Endothelial cell (in vitro differentiated cells): ENCODE data around the gene KCNIP4. TPM values are rescaled to one million over a fixed set of nuclear protein-coding genes. Genes with fewer than 3 reads are reported as not detected.
A peak's percentile ranks its signal among the peaks of the same experiment; 100 is the strongest.

Experiments used
- DNase-seq: peaks from one replicate; pipeline ENCODE4 v3.0.0; 2021; ENCODE audit warnings: low spot score
- H3K27ac Mint-ChIP-seq: one replicate; pipeline ENCODE4 v1.8.0; 2021; ENCODE audit warnings: mixed read lengths, inconsistent platforms; ENCODE audit not compliant: unreplicated experiment
- H3K27me3 Mint-ChIP-seq: one replicate; pipeline ENCODE4 v1.8.0; 2021; ENCODE audit warnings: mild to moderate bottlenecking, moderate library complexity, mixed read lengths, inconsistent platforms; ENCODE audit not compliant: unreplicated experiment
- H3K36me3 Mint-ChIP-seq: one replicate; pipeline ENCODE4 v1.8.0; 2021; ENCODE audit warnings: mild to moderate bottlenecking, low read depth, mixed read lengths, inconsistent platforms; ENCODE audit not compliant: unreplicated experiment
- H3K4me1 Mint-ChIP-seq: one replicate; pipeline ENCODE4 v1.8.0; 2021; ENCODE audit warnings: mild to moderate bottlenecking, mixed read lengths, inconsistent platforms; ENCODE audit not compliant: unreplicated experiment
- H3K4me3 Mint-ChIP-seq: one replicate; pipeline ENCODE4 v1.8.0; 2021; ENCODE audit warnings: mild to moderate bottlenecking, mixed read lengths, inconsistent platforms; ENCODE audit not compliant: unreplicated experiment
- H3K9me3 Mint-ChIP-seq: one replicate; pipeline ENCODE4 v1.8.0; 2021; ENCODE audit warnings: mixed read lengths, inconsistent platforms; ENCODE audit not compliant: unreplicated experiment
- total RNA-seq: library from RNA; stranded (reverse); fragmentation: NEBNext Ultra II Directional; extraction: Animal tissue kit (Norgen Biotek cat#: 25700); gene quantifications from one replicate; pipeline ENCODE4 v1.2.1, GENCODE V29; 2021; ENCODE audit not compliant: unreplicated experiment
- TF ChIP-seq, protein P1 (sequence below): fragments of 200-600 bp; sonication (generic); IDR thresholded peaks from one replicate; pipeline ENCODE4 v1.5.0; 2021; ENCODE audit warnings: antibody characterized with exemption; ENCODE audit not compliant: unreplicated experiment

KCNIP4 gene
- total RNA-seq, 1 donor from 2014 or later, result 0.31 TPM

DNA sequence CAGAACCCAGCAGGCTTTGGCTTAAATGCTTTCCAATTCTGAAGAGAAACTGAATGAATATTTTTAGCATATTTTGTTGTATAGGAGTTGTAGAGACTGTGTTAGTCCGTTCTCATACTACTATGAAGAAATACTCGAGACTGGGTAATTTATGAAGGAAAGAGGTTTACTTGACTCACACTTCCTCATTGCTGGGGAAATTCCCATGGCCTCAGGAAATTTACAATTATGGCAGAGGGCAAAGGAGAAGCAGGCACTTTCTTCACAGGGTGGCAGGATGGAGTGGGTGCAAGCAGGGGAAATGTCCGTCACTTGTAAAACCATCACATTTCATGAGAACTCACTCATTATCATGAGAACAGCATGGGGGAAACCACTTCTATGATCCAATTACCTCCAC is 956.6 kb downstream of the KCNIP4 start:
- no peaks in the 10 kb centered on the region for H3K4me1 Mint-ChIP-seq
- no peak overlapping the region for H3K4me3 Mint-ChIP-seq
- TF ChIP-seq, protein P1, sequence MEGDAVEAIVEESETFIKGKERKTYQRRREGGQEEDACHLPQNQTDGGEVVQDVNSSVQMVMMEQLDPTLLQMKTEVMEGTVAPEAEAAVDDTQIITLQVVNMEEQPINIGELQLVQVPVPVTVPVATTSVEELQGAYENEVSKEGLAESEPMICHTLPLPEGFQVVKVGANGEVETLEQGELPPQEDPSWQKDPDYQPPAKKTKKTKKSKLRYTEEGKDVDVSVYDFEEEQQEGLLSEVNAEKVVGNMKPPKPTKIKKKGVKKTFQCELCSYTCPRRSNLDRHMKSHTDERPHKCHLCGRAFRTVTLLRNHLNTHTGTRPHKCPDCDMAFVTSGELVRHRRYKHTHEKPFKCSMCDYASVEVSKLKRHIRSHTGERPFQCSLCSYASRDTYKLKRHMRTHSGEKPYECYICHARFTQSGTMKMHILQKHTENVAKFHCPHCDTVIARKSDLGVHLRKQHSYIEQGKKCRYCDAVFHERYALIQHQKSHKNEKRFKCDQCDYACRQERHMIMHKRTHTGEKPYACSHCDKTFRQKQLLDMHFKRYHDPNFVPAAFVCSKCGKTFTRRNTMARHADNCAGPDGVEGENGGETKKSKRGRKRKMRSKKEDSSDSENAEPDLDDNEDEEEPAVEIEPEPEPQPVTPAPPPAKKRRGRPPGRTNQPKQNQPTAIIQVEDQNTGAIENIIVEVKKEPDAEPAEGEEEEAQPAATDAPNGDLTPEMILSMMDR, result no peak
- H3K27me3 Mint-ChIP-seq, result peaks cover 2% of the 10 kb centered on the region
- H3K9me3 Mint-ChIP-seq, result no peaks in the 10 kb centered on the region
- no peak for DNase-seq
- H3K27ac Mint-ChIP-seq, result no peak overlapping the region
- H3K36me3 Mint-ChIP-seq, result no peaks in the 10 kb centered on the region

DNA sequence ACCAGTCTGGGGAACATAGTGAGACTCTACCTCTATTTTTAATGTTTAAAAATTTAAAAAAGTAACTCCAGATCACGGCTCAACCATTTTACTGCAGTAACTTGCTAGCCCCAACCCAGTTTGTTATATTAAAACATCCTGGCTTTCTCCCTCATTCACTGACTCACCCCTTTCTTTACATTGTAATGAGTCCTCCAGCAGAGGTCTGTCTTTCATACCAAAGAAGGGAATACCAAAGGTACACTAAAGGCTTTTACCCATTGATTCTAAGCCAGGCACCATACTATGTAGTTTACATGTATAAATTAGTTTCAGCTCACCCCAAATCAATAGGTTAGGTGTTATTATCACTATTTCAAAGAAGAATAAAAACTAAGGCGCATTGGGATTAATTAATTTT is 961.4 kb downstream of the KCNIP4 start:
- Mint-ChIP-seq H3K27me3 (peaks cover 4% of the 10 kb centered on the region), H3K27ac (no peak overlapping the region), H3K4me1 (no peaks in the 10 kb centered on the region), H3K9me3 (no peaks in the 10 kb centered on the region), H3K36me3 (no peaks in the 10 kb centered on the region), H3K4me3 (no peak overlapping the region)
- TF ChIP-seq, protein P1, result no peak
- DNase-seq, result no peak

DNA sequence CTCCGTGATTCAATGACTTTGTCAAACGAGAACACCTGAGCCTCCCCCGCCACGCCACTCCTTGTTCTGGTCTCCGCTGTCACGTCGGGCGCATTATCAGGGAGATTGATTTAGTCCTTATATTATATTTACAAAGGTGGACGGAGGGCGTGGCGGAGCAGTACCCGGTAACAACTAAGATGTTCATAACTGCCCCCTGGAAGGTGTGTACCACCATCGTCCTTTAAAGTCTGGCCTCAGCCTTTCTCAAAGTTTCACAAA is 964.1 kb downstream of the KCNIP4 start:
- Mint-ChIP-seq H3K36me3 (no peaks in the 10 kb centered on the region), H3K4me1 (no peaks in the 10 kb centered on the region), H3K4me3 (no peak overlapping the region), H3K27me3 (peaks cover 4% of the 10 kb centered on the region), H3K27ac (no peak overlapping the region), H3K9me3 (no peaks in the 10 kb centered on the region)
- no peak for DNase-seq
- TF ChIP-seq, protein P1, result no peak

DNA sequence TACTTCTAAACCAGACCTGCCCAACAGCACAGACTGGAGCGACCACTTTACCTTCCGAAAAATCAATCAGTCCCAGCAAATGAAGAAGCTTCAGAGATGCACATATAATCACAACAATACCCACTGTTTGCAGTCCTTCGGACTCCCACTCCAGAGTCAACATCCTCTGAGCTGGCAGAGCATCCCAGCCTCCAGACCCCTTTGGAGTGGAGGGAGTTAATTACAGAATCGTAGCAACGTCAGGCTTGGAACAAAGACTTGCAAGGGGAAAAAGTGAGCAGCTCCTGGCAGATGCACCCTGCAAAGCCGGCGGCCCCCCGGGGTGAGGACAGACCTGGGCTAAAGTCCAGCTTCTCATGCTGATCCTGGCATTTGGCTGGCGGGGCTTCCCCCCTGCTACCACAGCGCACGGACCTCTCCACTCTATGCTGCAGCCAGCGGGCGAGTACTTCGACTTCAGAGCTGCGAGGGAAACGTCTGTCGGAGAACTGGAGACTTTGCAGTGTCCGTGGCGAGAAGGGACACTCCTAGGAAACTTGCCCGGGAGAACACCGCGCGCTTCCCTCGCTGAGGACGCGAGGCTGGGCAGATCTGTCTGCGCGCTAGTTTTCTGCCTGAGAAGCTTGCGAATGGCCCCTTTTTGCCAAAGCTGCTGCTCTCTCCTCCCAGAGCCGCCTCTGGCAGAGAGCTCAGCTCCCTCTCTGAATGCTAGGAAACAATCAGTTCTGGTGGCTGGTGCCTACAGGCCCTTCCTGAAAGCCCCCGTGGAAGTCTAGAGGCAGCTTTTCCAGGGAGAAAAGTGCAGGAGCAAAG is 964.6 kb downstream of the KCNIP4 start:
- no peaks in the 10 kb centered on the region for H3K4me1 Mint-ChIP-seq
- TF ChIP-seq, protein P1, result no peak
- peak; percentile 31 for DNase-seq
- peak overlapping the region; percentile 19 for H3K4me3 Mint-ChIP-seq
- H3K27ac Mint-ChIP-seq, result no peak overlapping the region
- H3K9me3 Mint-ChIP-seq, result no peaks in the 10 kb centered on the region
- no peaks in the 10 kb centered on the region for H3K36me3 Mint-ChIP-seq
- peaks cover 4% of the 10 kb centered on the region for H3K27me3 Mint-ChIP-seq

DNA sequence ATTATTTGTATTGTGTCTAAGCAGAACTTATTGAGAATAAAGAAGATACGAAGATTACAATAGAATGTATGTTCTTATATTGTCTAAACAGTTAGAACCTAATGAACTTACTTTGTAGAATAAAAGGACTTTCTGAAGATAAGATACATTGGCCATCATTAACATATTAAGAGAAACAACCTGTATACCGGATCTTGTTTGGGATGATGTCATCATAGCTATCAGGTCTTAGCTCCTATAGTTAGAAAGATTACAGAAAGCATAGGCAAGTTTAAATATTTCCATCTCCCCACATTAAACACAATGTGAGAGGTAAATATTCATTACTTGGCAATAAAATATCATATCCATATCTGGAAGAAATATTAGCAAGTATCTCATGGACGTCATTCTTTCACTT is 966.0 kb downstream of the KCNIP4 start:
- TF ChIP-seq, protein P1, result no peak
- H3K27me3 Mint-ChIP-seq, result peaks cover 4% of the 10 kb centered on the region
- no peaks in the 10 kb centered on the region for H3K36me3 Mint-ChIP-seq
- DNase-seq, result no peak
- no peaks in the 10 kb centered on the region for H3K4me1 Mint-ChIP-seq
- H3K9me3 Mint-ChIP-seq, result no peaks in the 10 kb centered on the region
- no peak overlapping the region for H3K4me3 Mint-ChIP-seq
- no peak overlapping the region for H3K27ac Mint-ChIP-seq
